Keratinocyte (primary cell): ENCODE measurements around the gene SERPINB12. TPM values are rescaled to one million over a fixed set of nuclear protein-coding genes. Genes with fewer than 3 reads are reported as not detected.

Source experiments
- DNase-seq: peaks from one replicate; pipeline ENCODE4 v3.0.0-alpha.2; 2011; ENCODE audit warnings: low read depth, missing footprints, low spot score
- FAIRE-seq: peaks from 2 replicates; lab custom pipeline; 2011; peaks lifted over from hg19 to GRCh38; lab: Jason Lieb, UNC
- H2AFZ ChIP-seq: 2 replicates; pipeline ENCODE4 v1.6.0; 2012; ENCODE audit warnings: low read length, control low read depth, inconsistent platforms; ENCODE audit not compliant: control insufficient read depth
- H3K27ac ChIP-seq: 2 replicates; pipeline ENCODE4 v1.5.1; 2011; ENCODE audit warnings: low read length; ENCODE audit not compliant: control insufficient read depth, insufficient read depth
- H3K27me3 ChIP-seq: 3 replicates; pipeline ENCODE4 v1.6.0; 2011; ENCODE audit warnings: low read length; ENCODE audit not compliant: control insufficient read depth, insufficient read depth; ENCODE audit errors: extremely low read depth
- H3K36me3 ChIP-seq, 2 experiments: 2 replicates in 1 of 2; 3 replicates in 1 of 2; pipeline ENCODE4 v1.5.1; 2011; ENCODE audit warnings: low read length in 2 of 2, mild to moderate bottlenecking in 1 of 2; ENCODE audit not compliant: control insufficient read depth in 2 of 2, insufficient read depth in 2 of 2; ENCODE audit errors: extremely low read depth in 1 of 2
- H3K4me1 ChIP-seq: 3 replicates; pipeline ENCODE4 v1.5.1; 2011; ENCODE audit warnings: low read length; ENCODE audit not compliant: control insufficient read depth, insufficient read depth; ENCODE audit errors: extremely low read depth
- H3K4me2 ChIP-seq: 3 replicates; pipeline ENCODE4 v1.6.0; 2011; ENCODE audit warnings: low read depth, low read length; ENCODE audit not compliant: control insufficient read depth, insufficient read depth; ENCODE audit errors: extremely low read depth
- H3K4me3 ChIP-seq, 3 experiments: fragments of 200-600 bp in 1 of 3; sonication (generic) in 1 of 3; 2 replicates in 2 of 3; 3 replicates in 1 of 3; pipeline ENCODE4 v1.5.1; 2011 to 2016; ENCODE audit warnings: low read length in 3 of 3, mild to moderate bottlenecking in 3 of 3, control low read depth in 2 of 3, inconsistent platforms in 1 of 3, low read depth in 1 of 3, mixed read lengths in 1 of 3, mixed run types in 1 of 3, moderate library complexity in 1 of 3; ENCODE audit not compliant: control insufficient read depth in 2 of 3, insufficient read depth in 2 of 3; ENCODE audit errors: extremely low read depth in 1 of 3
- H3K79me2 ChIP-seq: 2 replicates; pipeline ENCODE4 v1.6.0; 2012; ENCODE audit warnings: low read length; ENCODE audit not compliant: control insufficient read depth, insufficient read depth
- H3K9ac ChIP-seq: 3 replicates; pipeline ENCODE4 v1.6.0; 2011; ENCODE audit warnings: low read length; ENCODE audit not compliant: control insufficient read depth, insufficient read depth; ENCODE audit errors: extremely low read depth
- H3K9me1 ChIP-seq: 3 replicates; pipeline ENCODE4 v1.6.0; 2011; ENCODE audit warnings: low read length; ENCODE audit not compliant: control insufficient read depth, insufficient read depth; ENCODE audit errors: extremely low read depth
- H3K9me3 ChIP-seq: 2 replicates; pipeline ENCODE4 v1.5.1; 2012; ENCODE audit warnings: low read depth, low read length; ENCODE audit not compliant: control insufficient read depth
- H4K20me1 ChIP-seq: 3 replicates; pipeline ENCODE4 v1.6.0; 2011; ENCODE audit warnings: low read length; ENCODE audit not compliant: control insufficient read depth, insufficient read depth; ENCODE audit errors: extremely low read depth
- CTCF ChIP-seq, 3 experiments: IDR thresholded peaks in 1 of 3; conservative IDR thresholded peaks in 1 of 3; optimal IDR thresholded peaks in 1 of 3; 2 replicates in 2 of 3; 3 replicates in 1 of 3; pipeline versions ENCODE3 to v1.5.1; 2011; ENCODE audit warnings: low read length in 3 of 3, mild to moderate bottlenecking in 3 of 3, moderate library complexity in 2 of 3, control low read depth in 1 of 3, inconsistent platforms in 1 of 3; ENCODE audit not compliant: insufficient read depth in 2 of 3; ENCODE audit errors: extremely low read depth in 1 of 3
- EZH2 ChIP-seq: IDR thresholded peaks from one replicate; pipeline ENCODE4 v1.6.1; 2012; ENCODE audit warnings: inconsistent platforms, mild to moderate bottlenecking, low read length, moderate library complexity
- dilution Hi-C: fragments of 300-500 bp; cut with MboI; formaldehyde crosslinking; loops from one replicate; pipeline ENCODE4 v1.7.0; 2020; ENCODE audit warnings: low sequenced_read_pairs; ENCODE audit not compliant: extremely low pct_ligation_motif_present
- polyA plus RNA-seq, 5 experiments: library from polyadenylated mRNA; depleted of rRNA in 3 of 5; stranded (reverse) in 3 of 5; stranded (forward) in 1 of 5; unstranded in 1 of 5; fragments of >200 nt; gene quantifications; 1 replicate in 1 of 5; 2 replicates in 3 of 5; 3 replicates in 1 of 5; pipeline versions ENCODE4 v1.2.1 to v1.2.3, GENCODE V29; 2011 to 2012; ENCODE audit warnings: missing spikeins in 2 of 5, low read depth in 1 of 5, low replicate concordance in 1 of 5

Gene SERPINB12
- polyA plus RNA-seq, 1 donor (not counting 4 experiments of a cell fraction or from before 2014, with no cell fraction given) = 0.10 TPM

- H4K20me1 ChIP-seq = no peaks in the 10 kb centered on the region
- H3K79me2 ChIP-seq = no peaks in the 10 kb centered on the region
- peaks cover 20% of the 10 kb centered on the region for H3K4me1 ChIP-seq
- peak overlapping the region; percentile 64 for H3K4me2 ChIP-seq
- FAIRE-seq = peak; percentile 29
- DNase-seq = no peak
- dilution Hi-C loops = no loop called here
- no peaks in the 10 kb centered on the region for H3K27me3 ChIP-seq
- peak overlapping the region; percentile 51 for H3K27ac ChIP-seq
- no peaks in the 10 kb centered on the region for H3K9me1 ChIP-seq
- no peak for TF ChIP-seq EZH2
- TF ChIP-seq CTCF (optimal IDR thresholded peaks at IDR 0.05 in 1 of 3, IDR thresholded peaks at IDR 0.05 in 1 of 3, conservative IDR thresholded peaks at IDR 0.05 in 1 of 3; ENCODE audit: extremely low read depth in 1 of 3, insufficient read depth in 2 of 3, low read length in 3 of 3) = no peak
- H3K9ac ChIP-seq = no peak overlapping the region
- peak overlapping the region; percentile 52 for H2AFZ ChIP-seq
- no peaks in the 10 kb centered on the region for H3K36me3 ChIP-seq
- H3K9me3 ChIP-seq = no peaks in the 10 kb centered on the region
- H3K4me3 ChIP-seq = peak overlapping the region in 1 of 3 experiments; percentile 12
Observed at GRCh38 chr18:63552581-63552980, 10.4 kb downstream of the SERPINB12 start.

- Histone ChIP-seq H3K9me1 (no peaks in the 10 kb centered on the region), H3K79me2 (no peaks in the 10 kb centered on the region), H3K9me3 (no peaks in the 10 kb centered on the region), H4K20me1 (no peaks in the 10 kb centered on the region), H3K9ac (no peak overlapping the region), H3K4me3 (peak overlapping the region in 1 of 3 experiments; percentile 12), H3K36me3 (no peaks in the 10 kb centered on the region), H3K4me2 (peak overlapping the region; percentile 64), H3K27ac (peak overlapping the region; percentile 55), H2AFZ (peak overlapping the region; percentile 57), H3K27me3 (no peaks in the 10 kb centered on the region), H3K4me1 (peaks cover 20% of the 10 kb centered on the region)
- no peak for TF ChIP-seq EZH2
- no peak for TF ChIP-seq CTCF (optimal IDR thresholded peaks at IDR 0.05 in 1 of 3, IDR thresholded peaks at IDR 0.05 in 1 of 3, conservative IDR thresholded peaks at IDR 0.05 in 1 of 3; ENCODE audit: extremely low read depth in 1 of 3, insufficient read depth in 2 of 3, low read length in 3 of 3)
- dilution Hi-C loops = no loop called here
- FAIRE-seq (peak; percentile 99), DNase-seq (peak; percentile 54)
Observed at GRCh38 chr18:63553081-63553480, 10.9 kb downstream of the SERPINB12 start.
